ENCODE results near the gene TLE5. TPM values are rescaled to one million over a fixed set of nuclear protein-coding genes. Genes with fewer than 3 reads are reported as not detected.

TLE5 gene
- total and polyA plus RNA-seq, 2 experiments from 2014 or later = 130 to 154 TPM

DNA sequence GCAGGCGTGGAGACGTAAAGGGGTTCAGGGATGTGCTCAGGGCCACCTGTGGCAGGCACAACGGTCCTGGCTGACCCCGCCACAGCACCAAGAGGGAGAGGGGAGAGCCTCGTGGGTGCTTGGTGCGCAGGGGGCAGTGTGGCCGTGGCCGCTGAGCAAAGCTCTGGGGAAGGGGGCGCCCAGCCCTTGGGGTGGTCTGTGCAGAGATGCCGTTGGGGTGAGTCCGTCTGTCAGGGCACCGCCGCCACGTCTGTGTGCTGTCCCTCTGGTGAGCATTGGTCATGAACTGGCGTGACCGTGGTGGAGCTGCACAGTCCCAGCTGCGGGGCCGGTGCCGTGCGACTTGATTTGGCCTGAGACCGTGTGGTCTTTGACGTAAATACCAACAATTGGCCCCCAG, 47.2 kb upstream of the TLE5 start:
- peaks cover 12% of the 10 kb centered on the region for H3K27me3 Mint-ChIP-seq (ENCODE audit: insufficient read depth, low read depth, poor library complexity)
- Histone ChIP-seq H3K4me1 (ENCODE audit: insufficient read depth) (0 out of 2 replicates have a peak, but pooled peaks cover 4% of the 10 kb centered on the region), H3F3A (replicated peaks; ENCODE audit: low read depth) (no peaks in the 10 kb centered on the region), H2AFZ (no peak overlapping the region), H3K4me3 (no peak overlapping the region), H3K9me2 (ENCODE audit: insufficient read depth) (no peaks in the 10 kb centered on the region), H3K4me2 (no peak overlapping the region), H3K79me2 (replicated peaks; ENCODE audit: insufficient read depth) (peaks cover 46% of the 10 kb centered on the region), H3K27me3 (ENCODE audit: insufficient read depth) (no peaks in the 10 kb centered on the region), H4K20me1 (replicated peaks; ENCODE audit: insufficient read depth) (peaks cover 2% of the 10 kb centered on the region), H3K36me3 (ENCODE audit: insufficient read depth) (no peaks in the 10 kb centered on the region), H3K27ac (ENCODE audit: low read depth) (no peak overlapping the region)
- H3K4me1 Mint-ChIP-seq = peaks cover 38% of the 10 kb centered on the region
- ATAC-seq (no peak), DNase-seq (ENCODE audit: low spot score) (no peak)
- peaks cover 6% of the 10 kb centered on the region; the same call in 2 of the 3 replicates for H3K36me3 Mint-ChIP-seq (ENCODE audit: low read depth)
- H3K27ac Mint-ChIP-seq = no peak overlapping the region
- H3K4me3 Mint-ChIP-seq = no peak overlapping the region
- no peaks in the 10 kb centered on the region; the same call in 1 of the 3 replicates for H3K9me3 Mint-ChIP-seq
- TF ChIP-seq, protein P1, sequence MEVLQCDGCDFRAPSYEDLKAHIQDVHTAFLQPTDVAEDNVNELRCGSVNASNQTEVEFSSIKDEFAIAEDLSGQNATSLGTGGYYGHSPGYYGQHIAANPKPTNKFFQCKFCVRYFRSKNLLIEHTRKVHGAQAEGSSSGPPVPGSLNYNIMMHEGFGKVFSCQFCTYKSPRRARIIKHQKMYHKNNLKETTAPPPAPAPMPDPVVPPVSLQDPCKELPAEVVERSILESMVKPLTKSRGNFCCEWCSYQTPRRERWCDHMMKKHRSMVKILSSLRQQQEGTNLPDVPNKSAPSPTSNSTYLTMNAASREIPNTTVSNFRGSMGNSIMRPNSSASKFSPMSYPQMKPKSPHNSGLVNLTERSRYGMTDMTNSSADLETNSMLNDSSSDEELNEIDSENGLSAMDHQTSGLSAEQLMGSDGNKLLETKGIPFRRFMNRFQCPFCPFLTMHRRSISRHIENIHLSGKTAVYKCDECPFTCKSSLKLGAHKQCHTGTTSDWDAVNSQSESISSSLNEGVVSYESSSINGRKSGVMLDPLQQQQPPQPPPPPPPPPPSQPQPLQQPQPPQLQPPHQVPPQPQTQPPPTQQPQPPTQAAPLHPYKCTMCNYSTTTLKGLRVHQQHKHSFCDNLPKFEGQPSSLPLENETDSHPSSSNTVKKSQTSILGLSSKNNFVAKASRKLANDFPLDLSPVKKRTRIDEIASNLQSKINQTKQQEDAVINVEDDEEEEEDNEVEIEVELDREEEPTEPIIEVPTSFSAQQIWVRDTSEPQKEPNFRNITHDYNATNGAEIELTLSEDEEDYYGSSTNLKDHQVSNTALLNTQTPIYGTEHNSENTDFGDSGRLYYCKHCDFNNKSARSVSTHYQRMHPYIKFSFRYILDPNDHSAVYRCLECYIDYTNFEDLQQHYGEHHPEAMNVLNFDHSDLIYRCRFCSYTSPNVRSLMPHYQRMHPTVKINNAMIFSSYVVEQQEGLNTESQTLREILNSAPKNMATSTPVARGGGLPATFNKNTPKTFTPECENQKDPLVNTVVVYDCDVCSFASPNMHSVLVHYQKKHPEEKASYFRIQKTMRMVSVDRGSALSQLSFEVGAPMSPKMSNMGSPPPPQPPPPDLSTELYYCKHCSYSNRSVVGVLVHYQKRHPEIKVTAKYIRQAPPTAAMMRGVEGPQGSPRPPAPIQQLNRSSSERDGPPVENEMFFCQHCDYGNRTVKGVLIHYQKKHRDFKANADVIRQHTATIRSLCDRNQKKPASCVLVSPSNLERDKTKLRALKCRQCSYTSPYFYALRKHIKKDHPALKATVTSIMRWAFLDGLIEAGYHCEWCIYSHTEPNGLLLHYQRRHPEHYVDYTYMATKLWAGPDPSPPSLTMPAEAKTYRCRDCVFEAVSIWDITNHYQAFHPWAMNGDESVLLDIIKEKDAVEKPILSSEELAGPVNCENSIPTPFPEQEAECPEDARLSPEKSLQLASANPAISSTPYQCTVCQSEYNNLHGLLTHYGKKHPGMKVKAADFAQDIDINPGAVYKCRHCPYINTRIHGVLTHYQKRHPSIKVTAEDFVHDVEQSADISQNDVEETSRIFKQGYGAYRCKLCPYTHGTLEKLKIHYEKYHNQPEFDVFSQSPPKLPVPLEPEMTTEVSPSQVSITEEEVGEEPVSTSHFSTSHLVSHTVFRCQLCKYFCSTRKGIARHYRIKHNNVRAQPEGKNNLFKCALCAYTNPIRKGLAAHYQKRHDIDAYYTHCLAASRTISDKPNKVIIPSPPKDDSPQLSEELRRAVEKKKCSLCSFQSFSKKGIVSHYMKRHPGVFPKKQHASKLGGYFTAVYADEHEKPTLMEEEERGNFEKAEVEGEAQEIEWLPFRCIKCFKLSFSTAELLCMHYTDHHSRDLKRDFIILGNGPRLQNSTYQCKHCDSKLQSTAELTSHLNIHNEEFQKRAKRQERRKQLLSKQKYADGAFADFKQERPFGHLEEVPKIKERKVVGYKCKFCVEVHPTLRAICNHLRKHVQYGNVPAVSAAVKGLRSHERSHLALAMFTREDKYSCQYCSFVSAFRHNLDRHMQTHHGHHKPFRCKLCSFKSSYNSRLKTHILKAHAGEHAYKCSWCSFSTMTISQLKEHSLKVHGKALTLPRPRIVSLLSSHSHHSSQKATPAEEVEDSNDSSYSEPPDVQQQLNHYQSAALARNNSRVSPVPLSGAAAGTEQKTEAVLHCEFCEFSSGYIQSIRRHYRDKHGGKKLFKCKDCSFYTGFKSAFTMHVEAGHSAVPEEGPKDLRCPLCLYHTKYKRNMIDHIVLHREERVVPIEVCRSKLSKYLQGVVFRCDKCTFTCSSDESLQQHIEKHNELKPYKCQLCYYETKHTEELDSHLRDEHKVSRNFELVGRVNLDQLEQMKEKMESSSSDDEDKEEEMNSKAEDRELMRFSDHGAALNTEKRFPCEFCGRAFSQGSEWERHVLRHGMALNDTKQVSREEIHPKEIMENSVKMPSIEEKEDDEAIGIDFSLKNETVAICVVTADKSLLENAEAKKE (CRISPR knock-in tag; IDR thresholded peaks at IDR 0.05) = no peak
- TF ChIP-seq JUNB (IDR thresholded peaks at IDR 0.05; ENCODE audit: unreplicated experiment) (no peak), NANOG (IDR thresholded peaks at IDR 0.05; ENCODE audit: borderline replicate concordance) (no peak), EZH2phosphoT487 (IDR thresholded peaks at IDR 0.05; ENCODE audit: unreplicated experiment) (no peak), STAT1 (IDR thresholded peaks at IDR 0.05; ENCODE audit: unreplicated experiment) (no peak), EZH2 (IDR thresholded peaks at IDR 0.05; ENCODE audit: low read depth, unreplicated experiment) (no peak), ZNF114 (CRISPR knock-in tag; IDR thresholded peaks at IDR 0.05) (no peak)
- TF ChIP-seq, protein P2, sequence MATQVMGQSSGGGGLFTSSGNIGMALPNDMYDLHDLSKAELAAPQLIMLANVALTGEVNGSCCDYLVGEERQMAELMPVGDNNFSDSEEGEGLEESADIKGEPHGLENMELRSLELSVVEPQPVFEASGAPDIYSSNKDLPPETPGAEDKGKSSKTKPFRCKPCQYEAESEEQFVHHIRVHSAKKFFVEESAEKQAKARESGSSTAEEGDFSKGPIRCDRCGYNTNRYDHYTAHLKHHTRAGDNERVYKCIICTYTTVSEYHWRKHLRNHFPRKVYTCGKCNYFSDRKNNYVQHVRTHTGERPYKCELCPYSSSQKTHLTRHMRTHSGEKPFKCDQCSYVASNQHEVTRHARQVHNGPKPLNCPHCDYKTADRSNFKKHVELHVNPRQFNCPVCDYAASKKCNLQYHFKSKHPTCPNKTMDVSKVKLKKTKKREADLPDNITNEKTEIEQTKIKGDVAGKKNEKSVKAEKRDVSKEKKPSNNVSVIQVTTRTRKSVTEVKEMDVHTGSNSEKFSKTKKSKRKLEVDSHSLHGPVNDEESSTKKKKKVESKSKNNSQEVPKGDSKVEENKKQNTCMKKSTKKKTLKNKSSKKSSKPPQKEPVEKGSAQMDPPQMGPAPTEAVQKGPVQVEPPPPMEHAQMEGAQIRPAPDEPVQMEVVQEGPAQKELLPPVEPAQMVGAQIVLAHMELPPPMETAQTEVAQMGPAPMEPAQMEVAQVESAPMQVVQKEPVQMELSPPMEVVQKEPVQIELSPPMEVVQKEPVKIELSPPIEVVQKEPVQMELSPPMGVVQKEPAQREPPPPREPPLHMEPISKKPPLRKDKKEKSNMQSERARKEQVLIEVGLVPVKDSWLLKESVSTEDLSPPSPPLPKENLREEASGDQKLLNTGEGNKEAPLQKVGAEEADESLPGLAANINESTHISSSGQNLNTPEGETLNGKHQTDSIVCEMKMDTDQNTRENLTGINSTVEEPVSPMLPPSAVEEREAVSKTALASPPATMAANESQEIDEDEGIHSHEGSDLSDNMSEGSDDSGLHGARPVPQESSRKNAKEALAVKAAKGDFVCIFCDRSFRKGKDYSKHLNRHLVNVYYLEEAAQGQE (IDR thresholded peaks at IDR 0.05; ENCODE audit: unreplicated experiment) = no peak

All from GM23338 (cell line).